Peyer's patch (tissue), 4 donors: ENCODE results near the gene TFF2.

Experiments
- CTCF ChIP-seq, 6 experiments: fragments of 450-650 bp in 4 of 6; fragments of 200-600 bp in 2 of 6; sonication (generic) in 1 of 6; IDR thresholded peaks; one replicate each; pipeline ENCODE4 v1.5.1; 2017 to 2019; ENCODE audit warnings: antibody characterized with exemption in 6 of 6, mild to moderate bottlenecking in 3 of 6, moderate library complexity in 1 of 6
- POLR2A ChIP-seq, 2 donors: fragments of 450-650 bp; IDR thresholded peaks; one replicate each; pipeline ENCODE4 v1.5.1; 2017; ENCODE audit warnings: antibody characterized with exemption in 2 of 2, mild to moderate bottlenecking in 2 of 2, moderate library complexity in 2 of 2

DNA sequence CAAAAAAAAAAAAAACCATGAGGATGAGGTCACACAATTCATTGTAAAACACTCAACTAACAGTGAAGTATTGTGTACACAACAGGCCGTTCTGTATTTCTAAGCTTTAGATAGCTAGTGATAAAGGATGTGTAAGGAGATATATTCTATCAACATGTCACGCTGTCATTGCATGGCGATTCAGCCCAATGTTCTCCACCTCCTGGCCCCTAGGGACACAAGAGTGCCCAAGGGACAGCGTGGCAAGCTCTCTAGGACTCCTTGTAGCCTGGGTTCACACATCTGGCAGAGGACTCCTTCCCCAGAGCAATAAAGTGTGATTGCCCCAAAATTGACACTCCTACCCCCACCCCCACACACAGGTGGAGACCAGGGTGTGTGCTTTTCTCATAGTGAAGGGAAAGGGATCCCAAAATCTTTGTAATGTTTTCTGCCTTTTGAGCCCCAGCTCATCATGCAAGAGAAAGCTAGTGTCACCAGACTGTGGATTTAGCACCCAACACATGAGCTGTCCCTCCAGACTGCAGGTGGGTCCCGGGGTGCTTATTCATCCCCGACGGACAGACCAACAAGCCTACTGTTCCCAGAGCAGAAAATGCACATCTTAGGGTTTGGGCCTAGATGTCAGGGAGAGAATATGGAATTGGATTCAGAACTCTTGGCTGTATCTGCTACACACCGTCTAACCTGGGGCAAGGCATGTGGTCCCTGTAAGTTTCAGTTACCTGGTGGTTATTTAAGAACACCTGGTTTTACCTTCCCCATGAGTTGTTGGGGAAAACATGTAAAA is 33.6 kb upstream of the TFF2 start:
- TF ChIP-seq CTCF (IDR thresholded peaks at IDR 0.05) = peak in 3 of 6 experiments; percentile 9 to 22 (median 15)
- no peak for TF ChIP-seq POLR2A (IDR thresholded peaks at IDR 0.05)
